HepG2 (cell line): ENCODE measurements around the gene PCDHGB7.

ENCODE experiments used
- CHCHD3 ChIP-seq: sonication (generic); formaldehyde crosslinking; IDR thresholded peaks from 2 replicates; pipeline ENCODE4 v1.8.0; 2022; ENCODE audit warnings: mild to moderate bottlenecking, missing genetic modification reagents, moderate library complexity
- IKZF1 ChIP-seq: fragments of 450-650 bp; IDR thresholded peaks from 2 replicates; pipeline ENCODE4 v1.7.1; 2016
- NRL ChIP-seq: sonication (generic); formaldehyde crosslinking; IDR thresholded peaks from 2 replicates; pipeline ENCODE4 v1.5.0; 2020; ENCODE audit warnings: missing genetic modification reagents, mild to moderate bottlenecking, moderate library complexity, borderline replicate concordance
- POLR2A ChIP-seq, 2 experiments: IDR thresholded peaks; 2 replicates each; pipeline ENCODE4 v1.6.1; 2011; ENCODE audit warnings: low read depth in 2 of 2, low read length in 2 of 2, mild to moderate bottlenecking in 1 of 2, moderate library complexity in 1 of 2; ENCODE audit not compliant: insufficient read depth in 1 of 2
- SP1 ChIP-seq, 2 experiments: fragments of 450-650 bp in 1 of 2; sonication (generic) in 1 of 2; formaldehyde crosslinking in 1 of 2; IDR thresholded peaks; 2 replicates each; pipeline versions ENCODE4 v1.4.0 to v1.6.1; 2016 to 2020; ENCODE audit warnings: missing genetic modification reagents in 1 of 2
- ZNF737 ChIP-seq: sonication (generic); formaldehyde crosslinking; IDR thresholded peaks from 2 replicates; pipeline ENCODE4 v1.5.0; 2020; ENCODE audit warnings: missing genetic modification reagents, mild to moderate bottlenecking, borderline replicate concordance
- TF ChIP-seq, protein P1 (sequence below): sonication (generic); formaldehyde crosslinking; IDR thresholded peaks from 2 replicates; pipeline ENCODE4 v1.5.0; 2020; ENCODE audit warnings: mild to moderate bottlenecking, missing genetic modification reagents, moderate library complexity
- TF ChIP-seq, protein P2 (sequence below): sonication (generic); formaldehyde crosslinking; conservative IDR thresholded peaks from 2 replicates; pipeline ENCODE4 v1.8.1; 2023; ENCODE audit warnings: missing genetic modification reagents
- TF ChIP-seq, protein P3 (sequence below): sonication (generic); formaldehyde crosslinking; IDR thresholded peaks from 2 replicates; pipeline ENCODE4 v1.5.0; 2020; ENCODE audit warnings: mild to moderate bottlenecking, missing genetic modification reagents, borderline replicate concordance
- TF ChIP-seq, protein P4 (sequence below): sonication (generic); formaldehyde crosslinking; IDR thresholded peaks from 2 replicates; pipeline ENCODE4 v1.4.0; 2020; ENCODE audit warnings: missing genetic modification reagents, borderline replicate concordance
- TF ChIP-seq, protein P5 (sequence below): sonication (generic); formaldehyde crosslinking; IDR thresholded peaks from 2 replicates; pipeline ENCODE4 v1.5.0; 2020; ENCODE audit warnings: mild to moderate bottlenecking, missing genetic modification reagents
- TF ChIP-seq, protein P6 (sequence below): sonication (generic); formaldehyde crosslinking; IDR thresholded peaks from 2 replicates; pipeline ENCODE4 v1.4.0; 2020; ENCODE audit warnings: missing genetic modification reagents

DNA sequence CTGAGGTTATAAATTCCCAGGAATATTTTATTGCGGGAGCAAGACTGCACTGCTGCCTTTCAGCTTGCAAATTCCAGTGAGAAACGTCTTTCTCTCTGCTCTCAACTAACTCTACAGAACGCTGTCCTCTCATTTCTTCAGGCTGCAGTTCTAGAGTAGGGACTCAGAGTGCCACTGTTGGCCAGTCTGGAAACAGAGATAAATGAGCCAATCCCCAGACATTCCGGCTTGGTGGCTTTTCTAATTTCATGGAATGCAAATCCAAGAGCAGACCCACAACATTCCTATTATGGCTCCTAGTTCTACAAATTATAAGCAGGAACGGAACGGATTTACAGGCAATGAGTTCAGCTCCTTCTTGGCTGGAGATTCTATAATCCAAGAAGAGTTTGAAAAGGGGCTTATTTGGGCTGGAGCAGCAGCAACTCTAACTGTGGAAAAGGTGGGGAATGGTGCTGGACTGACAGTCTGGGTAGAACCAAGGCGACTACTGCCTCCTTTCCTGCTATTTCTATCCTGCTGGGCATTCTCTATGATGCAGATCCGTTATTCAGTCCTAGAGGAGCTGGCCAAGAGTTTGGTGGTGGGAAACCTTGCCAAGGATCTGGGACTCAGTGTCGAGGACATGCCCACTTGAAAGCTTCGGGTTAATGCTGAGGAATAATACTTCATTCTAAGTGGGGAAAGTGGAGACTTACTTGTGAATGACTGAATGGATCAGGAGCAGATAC, 22.1 kb downstream of the PCDHGB7 start:
- TF ChIP-seq SP1 (IDR thresholded peaks at IDR 0.05) (no peak), SP1 (CRISPR knock-in tag; IDR thresholded peaks at IDR 0.05) (no peak), IKZF1 (no peak), CHCHD3 (CRISPR knock-in tag) (no peak), ZNF737 (CRISPR knock-in tag) (no peak), NRL (no peak), POLR2A (IDR thresholded peaks at IDR 0.05; ENCODE audit: insufficient read depth in 1 of 2, low read depth in 2 of 2, low read length in 2 of 2) (no peak)
- TF ChIP-seq, protein P1, sequence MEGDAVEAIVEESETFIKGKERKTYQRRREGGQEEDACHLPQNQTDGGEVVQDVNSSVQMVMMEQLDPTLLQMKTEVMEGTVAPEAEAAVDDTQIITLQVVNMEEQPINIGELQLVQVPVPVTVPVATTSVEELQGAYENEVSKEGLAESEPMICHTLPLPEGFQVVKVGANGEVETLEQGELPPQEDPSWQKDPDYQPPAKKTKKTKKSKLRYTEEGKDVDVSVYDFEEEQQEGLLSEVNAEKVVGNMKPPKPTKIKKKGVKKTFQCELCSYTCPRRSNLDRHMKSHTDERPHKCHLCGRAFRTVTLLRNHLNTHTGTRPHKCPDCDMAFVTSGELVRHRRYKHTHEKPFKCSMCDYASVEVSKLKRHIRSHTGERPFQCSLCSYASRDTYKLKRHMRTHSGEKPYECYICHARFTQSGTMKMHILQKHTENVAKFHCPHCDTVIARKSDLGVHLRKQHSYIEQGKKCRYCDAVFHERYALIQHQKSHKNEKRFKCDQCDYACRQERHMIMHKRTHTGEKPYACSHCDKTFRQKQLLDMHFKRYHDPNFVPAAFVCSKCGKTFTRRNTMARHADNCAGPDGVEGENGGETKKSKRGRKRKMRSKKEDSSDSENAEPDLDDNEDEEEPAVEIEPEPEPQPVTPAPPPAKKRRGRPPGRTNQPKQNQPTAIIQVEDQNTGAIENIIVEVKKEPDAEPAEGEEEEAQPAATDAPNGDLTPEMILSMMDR (CRISPR knock-in tag): no peak
- TF ChIP-seq, protein P2, sequence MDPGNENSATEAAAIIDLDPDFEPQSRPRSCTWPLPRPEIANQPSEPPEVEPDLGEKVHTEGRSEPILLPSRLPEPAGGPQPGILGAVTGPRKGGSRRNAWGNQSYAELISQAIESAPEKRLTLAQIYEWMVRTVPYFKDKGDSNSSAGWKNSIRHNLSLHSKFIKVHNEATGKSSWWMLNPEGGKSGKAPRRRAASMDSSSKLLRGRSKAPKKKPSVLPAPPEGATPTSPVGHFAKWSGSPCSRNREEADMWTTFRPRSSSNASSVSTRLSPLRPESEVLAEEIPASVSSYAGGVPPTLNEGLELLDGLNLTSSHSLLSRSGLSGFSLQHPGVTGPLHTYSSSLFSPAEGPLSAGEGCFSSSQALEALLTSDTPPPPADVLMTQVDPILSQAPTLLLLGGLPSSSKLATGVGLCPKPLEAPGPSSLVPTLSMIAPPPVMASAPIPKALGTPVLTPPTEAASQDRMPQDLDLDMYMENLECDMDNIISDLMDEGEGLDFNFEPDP (CRISPR knock-in tag): no peak
- TF ChIP-seq, protein P3, sequence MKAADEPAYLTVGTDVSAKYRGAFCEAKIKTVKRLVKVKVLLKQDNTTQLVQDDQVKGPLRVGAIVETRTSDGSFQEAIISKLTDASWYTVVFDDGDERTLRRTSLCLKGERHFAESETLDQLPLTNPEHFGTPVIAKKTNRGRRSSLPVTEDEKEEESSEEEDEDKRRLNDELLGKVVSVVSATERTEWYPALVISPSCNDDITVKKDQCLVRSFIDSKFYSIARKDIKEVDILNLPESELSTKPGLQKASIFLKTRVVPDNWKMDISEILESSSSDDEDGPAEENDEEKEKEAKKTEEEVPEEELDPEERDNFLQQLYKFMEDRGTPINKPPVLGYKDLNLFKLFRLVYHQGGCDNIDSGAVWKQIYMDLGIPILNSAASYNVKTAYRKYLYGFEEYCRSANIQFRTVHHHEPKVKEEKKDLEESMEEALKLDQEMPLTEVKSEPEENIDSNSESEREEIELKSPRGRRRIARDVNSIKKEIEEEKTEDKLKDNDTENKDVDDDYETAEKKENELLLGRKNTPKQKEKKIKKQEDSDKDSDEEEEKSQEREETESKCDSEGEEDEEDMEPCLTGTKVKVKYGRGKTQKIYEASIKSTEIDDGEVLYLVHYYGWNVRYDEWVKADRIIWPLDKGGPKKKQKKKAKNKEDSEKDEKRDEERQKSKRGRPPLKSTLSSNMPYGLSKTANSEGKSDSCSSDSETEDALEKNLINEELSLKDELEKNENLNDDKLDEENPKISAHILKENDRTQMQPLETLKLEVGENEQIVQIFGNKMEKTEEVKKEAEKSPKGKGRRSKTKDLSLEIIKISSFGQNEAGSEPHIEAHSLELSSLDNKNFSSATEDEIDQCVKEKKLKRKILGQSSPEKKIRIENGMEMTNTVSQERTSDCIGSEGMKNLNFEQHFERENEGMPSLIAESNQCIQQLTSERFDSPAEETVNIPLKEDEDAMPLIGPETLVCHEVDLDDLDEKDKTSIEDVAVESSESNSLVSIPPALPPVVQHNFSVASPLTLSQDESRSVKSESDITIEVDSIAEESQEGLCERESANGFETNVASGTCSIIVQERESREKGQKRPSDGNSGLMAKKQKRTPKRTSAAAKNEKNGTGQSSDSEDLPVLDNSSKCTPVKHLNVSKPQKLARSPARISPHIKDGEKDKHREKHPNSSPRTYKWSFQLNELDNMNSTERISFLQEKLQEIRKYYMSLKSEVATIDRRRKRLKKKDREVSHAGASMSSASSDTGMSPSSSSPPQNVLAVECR: no peak
- TF ChIP-seq, protein P4, sequence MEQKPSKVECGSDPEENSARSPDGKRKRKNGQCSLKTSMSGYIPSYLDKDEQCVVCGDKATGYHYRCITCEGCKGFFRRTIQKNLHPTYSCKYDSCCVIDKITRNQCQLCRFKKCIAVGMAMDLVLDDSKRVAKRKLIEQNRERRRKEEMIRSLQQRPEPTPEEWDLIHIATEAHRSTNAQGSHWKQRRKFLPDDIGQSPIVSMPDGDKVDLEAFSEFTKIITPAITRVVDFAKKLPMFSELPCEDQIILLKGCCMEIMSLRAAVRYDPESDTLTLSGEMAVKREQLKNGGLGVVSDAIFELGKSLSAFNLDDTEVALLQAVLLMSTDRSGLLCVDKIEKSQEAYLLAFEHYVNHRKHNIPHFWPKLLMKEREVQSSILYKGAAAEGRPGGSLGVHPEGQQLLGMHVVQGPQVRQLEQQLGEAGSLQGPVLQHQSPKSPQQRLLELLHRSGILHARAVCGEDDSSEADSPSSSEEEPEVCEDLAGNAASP (CRISPR knock-in tag): no peak
- TF ChIP-seq, protein P5, sequence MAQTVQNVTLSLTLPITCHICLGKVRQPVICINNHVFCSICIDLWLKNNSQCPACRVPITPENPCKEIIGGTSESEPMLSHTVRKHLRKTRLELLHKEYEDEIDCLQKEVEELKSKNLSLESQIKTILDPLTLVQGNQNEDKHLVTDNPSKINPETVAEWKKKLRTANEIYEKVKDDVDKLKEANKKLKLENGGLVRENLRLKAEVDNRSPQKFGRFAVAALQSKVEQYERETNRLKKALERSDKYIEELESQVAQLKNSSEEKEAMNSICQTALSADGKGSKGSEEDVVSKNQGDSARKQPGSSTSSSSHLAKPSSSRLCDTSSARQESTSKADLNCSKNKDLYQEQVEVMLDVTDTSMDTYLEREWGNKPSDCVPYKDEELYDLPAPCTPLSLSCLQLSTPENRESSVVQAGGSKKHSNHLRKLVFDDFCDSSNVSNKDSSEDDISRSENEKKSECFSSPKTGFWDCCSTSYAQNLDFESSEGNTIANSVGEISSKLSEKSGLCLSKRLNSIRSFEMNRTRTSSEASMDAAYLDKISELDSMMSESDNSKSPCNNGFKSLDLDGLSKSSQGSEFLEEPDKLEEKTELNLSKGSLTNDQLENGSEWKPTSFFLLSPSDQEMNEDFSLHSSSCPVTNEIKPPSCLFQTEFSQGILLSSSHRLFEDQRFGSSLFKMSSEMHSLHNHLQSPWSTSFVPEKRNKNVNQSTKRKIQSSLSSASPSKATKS (CRISPR knock-in tag): no peak
- TF ChIP-seq, protein P6, sequence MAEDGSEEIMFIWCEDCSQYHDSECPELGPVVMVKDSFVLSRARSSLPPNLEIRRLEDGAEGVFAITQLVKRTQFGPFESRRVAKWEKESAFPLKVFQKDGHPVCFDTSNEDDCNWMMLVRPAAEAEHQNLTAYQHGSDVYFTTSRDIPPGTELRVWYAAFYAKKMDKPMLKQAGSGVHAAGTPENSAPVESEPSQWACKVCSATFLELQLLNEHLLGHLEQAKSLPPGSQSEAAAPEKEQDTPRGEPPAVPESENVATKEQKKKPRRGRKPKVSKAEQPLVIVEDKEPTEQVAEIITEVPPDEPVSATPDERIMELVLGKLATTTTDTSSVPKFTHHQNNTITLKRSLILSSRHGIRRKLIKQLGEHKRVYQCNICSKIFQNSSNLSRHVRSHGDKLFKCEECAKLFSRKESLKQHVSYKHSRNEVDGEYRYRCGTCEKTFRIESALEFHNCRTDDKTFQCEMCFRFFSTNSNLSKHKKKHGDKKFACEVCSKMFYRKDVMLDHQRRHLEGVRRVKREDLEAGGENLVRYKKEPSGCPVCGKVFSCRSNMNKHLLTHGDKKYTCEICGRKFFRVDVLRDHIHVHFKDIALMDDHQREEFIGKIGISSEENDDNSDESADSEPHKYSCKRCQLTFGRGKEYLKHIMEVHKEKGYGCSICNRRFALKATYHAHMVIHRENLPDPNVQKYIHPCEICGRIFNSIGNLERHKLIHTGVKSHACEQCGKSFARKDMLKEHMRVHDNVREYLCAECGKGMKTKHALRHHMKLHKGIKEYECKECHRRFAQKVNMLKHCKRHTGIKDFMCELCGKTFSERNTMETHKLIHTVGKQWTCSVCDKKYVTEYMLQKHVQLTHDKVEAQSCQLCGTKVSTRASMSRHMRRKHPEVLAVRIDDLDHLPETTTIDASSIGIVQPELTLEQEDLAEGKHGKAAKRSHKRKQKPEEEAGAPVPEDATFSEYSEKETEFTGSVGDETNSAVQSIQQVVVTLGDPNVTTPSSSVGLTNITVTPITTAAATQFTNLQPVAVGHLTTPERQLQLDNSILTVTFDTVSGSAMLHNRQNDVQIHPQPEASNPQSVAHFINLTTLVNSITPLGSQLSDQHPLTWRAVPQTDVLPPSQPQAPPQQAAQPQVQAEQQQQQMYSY (CRISPR knock-in tag): no peak
